Fibroblast of lung (primary cell): ENCODE measurements around the gene PDLIM5. TPM values are rescaled to one million over a fixed set of nuclear protein-coding genes. Genes with fewer than 3 reads are reported as not detected.
A peak's percentile ranks its signal among the peaks of the same experiment; 100 is the strongest.

Experiments used
- DNase-seq, 2 donors: peaks; one replicate each; pipeline versions ENCODE4 v3.0.0 to v3.0.0-alpha.2; 2010; ENCODE audit warnings: low read depth in 2 of 2
- H2AFZ ChIP-seq: 2 replicates; pipeline ENCODE4 v1.5.1; 2012; ENCODE audit warnings: low read length, control low read depth, inconsistent platforms
- H3K27ac ChIP-seq: 2 replicates; pipeline ENCODE4 v1.5.1; 2011; ENCODE audit warnings: low read length, control low read depth; ENCODE audit not compliant: insufficient read depth
- H3K27me3 ChIP-seq: 2 replicates; pipeline ENCODE4 v1.5.1; 2011; ENCODE audit warnings: mild to moderate bottlenecking, low read length; ENCODE audit not compliant: control insufficient read depth, insufficient read depth
- H3K36me3 ChIP-seq: 2 replicates; pipeline ENCODE4 v1.5.1; 2011; ENCODE audit warnings: low read length; ENCODE audit not compliant: control insufficient read depth, insufficient read depth
- H3K4me1 ChIP-seq: 2 replicates; pipeline ENCODE4 v1.5.1; 2011; ENCODE audit warnings: low read length; ENCODE audit not compliant: control insufficient read depth, insufficient read depth; ENCODE audit errors: extremely low read depth
- H3K4me2 ChIP-seq: 2 replicates; pipeline ENCODE4 v1.5.1; 2011; ENCODE audit warnings: low read length, control low read depth; ENCODE audit not compliant: insufficient read depth; ENCODE audit errors: extremely low read depth
- H3K4me3 ChIP-seq, 4 experiments: fragments of 200-600 bp in 1 of 4; sonication (generic) in 1 of 4; replicated peaks in 1 of 4; 2 replicates each; pipeline ENCODE4 v1.5.1; 2011 to 2016; ENCODE audit warnings: low read length in 4 of 4, low read depth in 3 of 4, mild to moderate bottlenecking in 3 of 4, control low read depth in 2 of 4, inconsistent platforms in 1 of 4, mixed read lengths in 1 of 4; ENCODE audit not compliant: insufficient read depth in 1 of 4; ENCODE audit errors: control extremely low read depth in 1 of 4
- H3K79me2 ChIP-seq: 2 replicates; pipeline ENCODE4 v1.5.1; 2012; ENCODE audit warnings: mild to moderate bottlenecking, low read length, inconsistent platforms; ENCODE audit not compliant: control insufficient read depth, insufficient read depth
- H3K9ac ChIP-seq: 2 replicates; pipeline ENCODE4 v1.5.1; 2011; ENCODE audit warnings: mild to moderate bottlenecking, low read length, control low read depth; ENCODE audit not compliant: insufficient read depth
- H3K9me3 ChIP-seq: 2 replicates; pipeline ENCODE4 v1.5.1; 2012; ENCODE audit warnings: low read depth, low read length; ENCODE audit not compliant: control insufficient read depth, insufficient read depth
- H4K20me1 ChIP-seq: 2 replicates; pipeline ENCODE4 v1.5.1; 2011; ENCODE audit warnings: low read length; ENCODE audit not compliant: control insufficient read depth, insufficient read depth; ENCODE audit errors: extremely low read depth
- EZH2 ChIP-seq: IDR thresholded peaks from 2 replicates; pipeline ENCODE4 v1.5.1; 2012; ENCODE audit warnings: low read length, control low read depth, mild to moderate bottlenecking; ENCODE audit errors: missing control alignments
- polyA plus RNA-seq, 2 donors: library from polyadenylated mRNA; depleted of rRNA in 1 of 2; stranded (reverse) in 1 of 2; unstranded in 1 of 2; fragments of >200 nt; gene quantifications; 2 replicates each; pipeline ENCODE4 v1.2.1, GENCODE V29; 2011 to 2012; ENCODE audit warnings: missing spikeins in 1 of 2
- total RNA-seq: library from RNA; depleted of rRNA; stranded (reverse); fragments of >200 nt; gene quantifications from 2 replicates; pipeline ENCODE4 v1.2.1, GENCODE V29; 2014
- TF ChIP-seq, protein P1 (sequence below), 2 donors: IDR thresholded peaks in 1 of 2; conservative IDR thresholded peaks in 1 of 2; 1 replicate in 1 of 2; 2 replicates in 1 of 2; pipeline ENCODE4 v1.5.1; 2011 to 2012; ENCODE audit warnings: low read length in 2 of 2, control low read depth in 1 of 2, inconsistent platforms in 1 of 2, low read depth in 1 of 2, mild to moderate bottlenecking in 1 of 2

The PDLIM5 gene
- total and polyA plus RNA-seq, 2 donors (not counting 1 experiment from before 2014, with no cell fraction given), result 28.4 to 113 TPM

DNA sequence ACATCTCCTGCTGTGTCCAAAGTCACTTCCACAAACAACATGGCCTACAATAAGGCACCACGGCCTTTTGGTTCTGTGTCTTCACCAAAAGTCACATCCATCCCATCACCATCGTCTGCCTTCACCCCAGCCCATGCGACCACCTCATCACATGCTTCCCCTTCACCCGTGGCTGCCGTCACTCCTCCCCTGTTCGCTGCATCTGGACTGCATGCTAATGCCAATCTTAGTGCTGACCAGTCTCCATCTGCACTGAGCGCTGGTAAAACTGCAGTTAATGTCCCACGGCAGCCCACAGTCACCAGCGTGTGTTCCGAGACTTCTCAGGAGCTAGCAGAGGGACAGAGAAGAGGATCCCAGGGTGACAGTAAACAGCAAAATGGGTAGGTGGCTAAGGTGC, 123.9 kb downstream of the PDLIM5 start:
- no peaks in the 10 kb centered on the region for H3K36me3 ChIP-seq
- no peaks in the 10 kb centered on the region for H3K79me2 ChIP-seq
- H3K9ac ChIP-seq, result no peak overlapping the region
- H3K4me2 ChIP-seq, result no peak overlapping the region
- H3K4me1 ChIP-seq, result peaks cover 2% of the 10 kb centered on the region
- H4K20me1 ChIP-seq, result no peaks in the 10 kb centered on the region
- no peak overlapping the region for H2AFZ ChIP-seq
- no peak for TF ChIP-seq EZH2
- TF ChIP-seq, protein P1, sequence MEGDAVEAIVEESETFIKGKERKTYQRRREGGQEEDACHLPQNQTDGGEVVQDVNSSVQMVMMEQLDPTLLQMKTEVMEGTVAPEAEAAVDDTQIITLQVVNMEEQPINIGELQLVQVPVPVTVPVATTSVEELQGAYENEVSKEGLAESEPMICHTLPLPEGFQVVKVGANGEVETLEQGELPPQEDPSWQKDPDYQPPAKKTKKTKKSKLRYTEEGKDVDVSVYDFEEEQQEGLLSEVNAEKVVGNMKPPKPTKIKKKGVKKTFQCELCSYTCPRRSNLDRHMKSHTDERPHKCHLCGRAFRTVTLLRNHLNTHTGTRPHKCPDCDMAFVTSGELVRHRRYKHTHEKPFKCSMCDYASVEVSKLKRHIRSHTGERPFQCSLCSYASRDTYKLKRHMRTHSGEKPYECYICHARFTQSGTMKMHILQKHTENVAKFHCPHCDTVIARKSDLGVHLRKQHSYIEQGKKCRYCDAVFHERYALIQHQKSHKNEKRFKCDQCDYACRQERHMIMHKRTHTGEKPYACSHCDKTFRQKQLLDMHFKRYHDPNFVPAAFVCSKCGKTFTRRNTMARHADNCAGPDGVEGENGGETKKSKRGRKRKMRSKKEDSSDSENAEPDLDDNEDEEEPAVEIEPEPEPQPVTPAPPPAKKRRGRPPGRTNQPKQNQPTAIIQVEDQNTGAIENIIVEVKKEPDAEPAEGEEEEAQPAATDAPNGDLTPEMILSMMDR (conservative IDR thresholded peaks at IDR 0.05 in 1 of 2, IDR thresholded peaks at IDR 0.05 in 1 of 2; ENCODE audit: low read depth in 1 of 2, low read length in 2 of 2), result no peak
- no peaks in the 10 kb centered on the region for H3K9me3 ChIP-seq
- H3K27ac ChIP-seq, result no peak overlapping the region
- H3K4me3 ChIP-seq, result no peak overlapping the region
- H3K27me3 ChIP-seq, result no peaks in the 10 kb centered on the region
- DNase-seq, result no peak

DNA sequence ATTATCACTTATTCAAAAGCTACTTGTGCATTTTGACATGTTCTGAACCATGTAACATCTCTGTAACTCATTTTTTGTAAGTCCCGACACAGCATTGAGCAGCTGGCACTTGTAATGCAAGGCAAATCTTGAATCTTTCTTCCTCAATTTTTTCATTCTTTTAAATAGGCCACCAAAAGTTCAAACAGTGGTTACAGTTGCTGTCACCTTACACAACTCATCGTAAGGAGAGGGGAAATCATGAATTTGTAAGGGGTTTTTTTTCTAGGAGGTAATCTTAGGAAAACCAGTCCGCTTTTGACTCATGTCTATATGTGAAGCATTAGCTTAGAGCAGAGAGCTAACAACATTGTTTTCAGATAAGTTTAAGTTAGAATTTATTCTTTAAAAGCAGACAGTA, 124.5 kb downstream of the PDLIM5 start:
- Histone ChIP-seq H3K9ac (no peak overlapping the region), H4K20me1 (no peaks in the 10 kb centered on the region), H3K4me2 (no peak overlapping the region), H3K27ac (no peak overlapping the region), H3K4me3 (no peak overlapping the region), H3K9me3 (no peaks in the 10 kb centered on the region), H3K79me2 (no peaks in the 10 kb centered on the region), H2AFZ (no peak overlapping the region), H3K27me3 (no peaks in the 10 kb centered on the region), H3K36me3 (no peaks in the 10 kb centered on the region), H3K4me1 (peaks cover 2% of the 10 kb centered on the region)
- TF ChIP-seq EZH2, result no peak
- TF ChIP-seq, protein P1 (conservative IDR thresholded peaks at IDR 0.05 in 1 of 2, IDR thresholded peaks at IDR 0.05 in 1 of 2; ENCODE audit: low read depth in 1 of 2, low read length in 2 of 2), result no peak
- no peak for DNase-seq

DNA sequence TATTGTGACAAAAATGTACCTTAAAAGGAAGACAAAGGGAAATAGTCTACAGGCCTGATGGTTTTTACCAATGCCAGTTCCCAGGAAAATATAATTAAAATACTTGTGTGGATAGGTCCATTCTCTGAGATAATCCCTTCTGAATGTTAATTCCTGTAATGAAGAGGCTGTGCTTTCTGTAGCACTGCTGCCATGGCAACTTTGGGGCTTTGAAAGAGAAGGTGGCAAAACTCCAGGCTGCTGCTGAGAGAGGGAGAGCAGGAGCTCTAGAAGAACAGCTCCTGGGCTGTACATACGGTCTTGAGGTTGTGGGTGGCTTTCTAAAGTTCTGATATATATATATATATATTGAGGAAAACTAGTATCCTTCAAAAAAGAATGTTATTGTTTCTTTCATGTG, 125.4 kb downstream of the PDLIM5 start:
- peak overlapping the region; percentile 22 for H3K27ac ChIP-seq
- no peaks in the 10 kb centered on the region for H3K9me3 ChIP-seq
- H3K4me3 ChIP-seq, result no peak overlapping the region
- no peak overlapping the region for H3K4me2 ChIP-seq
- no peaks in the 10 kb centered on the region for H3K79me2 ChIP-seq
- peak; percentile 72 to 88 for DNase-seq
- H3K27me3 ChIP-seq, result no peaks in the 10 kb centered on the region
- H3K36me3 ChIP-seq, result no peaks in the 10 kb centered on the region
- TF ChIP-seq EZH2, result no peak
- TF ChIP-seq, protein P1 (conservative IDR thresholded peaks at IDR 0.05 in 1 of 2, IDR thresholded peaks at IDR 0.05 in 1 of 2; ENCODE audit: low read depth in 1 of 2, low read length in 2 of 2), result no peak
- H3K9ac ChIP-seq, result no peak overlapping the region
- H3K4me1 ChIP-seq, result peaks cover 2% of the 10 kb centered on the region
- no peaks in the 10 kb centered on the region for H4K20me1 ChIP-seq
- no peak overlapping the region for H2AFZ ChIP-seq
